Upper lobe of left lung (tissue), 6 donors: Measurements from ENCODE around the gene MORN1. TPM values are rescaled to one million over a fixed set of nuclear protein-coding genes. Genes with fewer than 3 reads are reported as not detected.

Experiments used
- ATAC-seq, 2 donors: fragments of 200-7000 bp; cut with Tn5 transposase; one replicate each; pipeline ENCODE4 v1.9.1; 2022; ENCODE audit warnings: mild to moderate bottlenecking in 2 of 2, moderate library complexity in 2 of 2; ENCODE audit not compliant: low FRiP score in 2 of 2
- DNase-seq, 2 donors: peaks; one replicate each; pipeline ENCODE4 v3.0.0-alpha.2; 2019 to 2020
- H3K27ac ChIP-seq, 4 donors: fragments of 200-600 bp; sonication (generic); one replicate each; pipeline ENCODE4 v1.5.1; 2016 to 2019
- H3K27me3 ChIP-seq, 4 donors: fragments of 200-600 bp; sonication (generic); one replicate each; pipeline ENCODE4 v1.5.1; 2017 to 2019
- H3K36me3 ChIP-seq, 4 donors: fragments of 200-600 bp; sonication (generic); one replicate each; pipeline ENCODE4 v1.5.1; 2016 to 2019
- H3K4me1 ChIP-seq, 4 donors: fragments of 200-600 bp; sonication (generic); one replicate each; pipeline ENCODE4 v1.5.1; 2018 to 2019
- H3K4me3 ChIP-seq, 4 donors: fragments of 200-600 bp; sonication (generic); one replicate each; pipeline ENCODE4 v1.5.1; 2017 to 2019; ENCODE audit warnings: mild to moderate bottlenecking in 2 of 4, moderate library complexity in 1 of 4
- H3K9me3 ChIP-seq, 4 donors: fragments of 200-600 bp; sonication (generic); one replicate each; pipeline ENCODE4 v1.5.1; 2018 to 2019
- EP300 ChIP-seq, 4 donors: sonication (generic); formaldehyde crosslinking; IDR thresholded peaks; one replicate each; pipeline ENCODE4 v1.5.1; 2017; ENCODE audit warnings: antibody characterized with exemption in 4 of 4, control low read depth in 2 of 4
- POLR2A ChIP-seq, 4 donors: fragments of 450-650 bp; IDR thresholded peaks; one replicate each; pipeline ENCODE4 v1.5.1; 2016 to 2017; ENCODE audit warnings: antibody characterized with exemption in 4 of 4, mild to moderate bottlenecking in 2 of 4
- POLR2AphosphoS5 ChIP-seq, 2 donors: sonication (generic); formaldehyde crosslinking; IDR thresholded peaks; one replicate each; pipeline ENCODE4 v1.5.1; 2017; ENCODE audit warnings: antibody characterized with exemption in 2 of 2
- WGBS, 2 donors: methylation state at CpG; one replicate each; pipeline ENCODE4 v1.1.5; 2017 to 2018; 5-methylcytosine and 5-hydroxymethylcytosine counted together
- total RNA-seq, 6 donors: library from RNA; depleted of rRNA in 4 of 6; stranded (reverse); fragments of >200 nt in 4 of 6; gene quantifications; one replicate each; pipeline versions ENCODE4 v1.1.0 to v1.2.1, GENCODE V29; 2016 to 2021
- TF ChIP-seq, protein P1 (sequence below), 6 experiments: fragments of 450-650 bp in 4 of 6; fragments of 200-600 bp in 2 of 6; sonication (generic) in 2 of 6; IDR thresholded peaks; one replicate each; pipeline ENCODE4 v1.5.1; 2016 to 2019; ENCODE audit warnings: antibody characterized with exemption in 6 of 6
- donor health status: DM: no; HTN: no; CAD: no; lungs with moderate emphysema.
- donor health status: DM: no; HTN: yes; CAD: no; lungs with severe emphysema.

The MORN1 gene
- total RNA-seq, 6 donors from 2014 or later: 8.5 to 23.4 (median 14.6) TPM

DNA sequence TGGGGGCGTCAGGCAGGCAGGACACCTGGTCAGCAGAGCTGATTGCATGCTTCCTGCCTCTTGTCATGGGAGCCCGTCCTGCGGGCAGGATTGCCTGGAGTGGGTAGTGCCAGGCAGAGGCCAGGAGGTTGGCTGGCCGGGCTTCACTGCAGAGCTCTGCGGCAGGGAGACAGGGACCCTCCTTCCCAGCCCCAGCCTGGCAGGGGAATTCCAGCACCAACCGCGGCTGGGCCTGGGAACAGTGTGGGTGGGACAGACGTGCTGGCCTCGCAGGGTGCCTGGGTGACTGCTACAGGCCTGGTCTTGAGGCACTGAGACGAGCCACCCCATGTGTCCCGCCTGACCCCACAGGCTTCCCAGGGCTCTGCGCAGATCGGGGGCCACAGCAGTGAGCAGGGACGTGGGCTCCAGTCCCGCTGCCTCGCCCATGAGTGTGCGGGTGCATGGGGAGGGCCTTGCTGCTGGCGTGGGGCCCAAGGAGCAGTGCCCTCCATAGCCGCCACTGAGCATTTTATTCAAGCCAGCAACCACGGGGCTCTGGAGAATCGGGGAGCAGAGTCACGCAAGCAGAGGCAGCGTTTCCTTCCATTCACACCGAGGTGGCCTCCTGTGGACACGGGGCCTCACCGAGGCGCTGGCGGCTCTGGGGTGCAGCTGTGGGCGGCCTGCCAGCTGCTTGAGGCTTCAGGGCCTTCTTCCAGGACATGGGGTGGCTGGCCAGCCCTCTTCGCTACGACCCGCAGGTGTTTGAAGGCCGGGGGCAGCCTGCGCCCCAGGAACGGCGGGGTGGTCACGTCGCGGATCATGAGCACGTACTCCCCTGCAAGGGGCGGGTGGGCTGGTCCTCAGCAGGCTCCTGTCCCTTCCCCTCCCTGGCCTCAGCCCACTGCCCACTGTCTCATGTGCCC lies 70.3 kb downstream of the MORN1 start:
- DNase-seq (no peak), ATAC-seq (no peak)
- TF ChIP-seq EP300 (IDR thresholded peaks at IDR 0.05) (no peak), POLR2AphosphoS5 (IDR thresholded peaks at IDR 0.05) (no peak), POLR2A (IDR thresholded peaks at IDR 0.05) (no peak)
- TF ChIP-seq, protein P1, sequence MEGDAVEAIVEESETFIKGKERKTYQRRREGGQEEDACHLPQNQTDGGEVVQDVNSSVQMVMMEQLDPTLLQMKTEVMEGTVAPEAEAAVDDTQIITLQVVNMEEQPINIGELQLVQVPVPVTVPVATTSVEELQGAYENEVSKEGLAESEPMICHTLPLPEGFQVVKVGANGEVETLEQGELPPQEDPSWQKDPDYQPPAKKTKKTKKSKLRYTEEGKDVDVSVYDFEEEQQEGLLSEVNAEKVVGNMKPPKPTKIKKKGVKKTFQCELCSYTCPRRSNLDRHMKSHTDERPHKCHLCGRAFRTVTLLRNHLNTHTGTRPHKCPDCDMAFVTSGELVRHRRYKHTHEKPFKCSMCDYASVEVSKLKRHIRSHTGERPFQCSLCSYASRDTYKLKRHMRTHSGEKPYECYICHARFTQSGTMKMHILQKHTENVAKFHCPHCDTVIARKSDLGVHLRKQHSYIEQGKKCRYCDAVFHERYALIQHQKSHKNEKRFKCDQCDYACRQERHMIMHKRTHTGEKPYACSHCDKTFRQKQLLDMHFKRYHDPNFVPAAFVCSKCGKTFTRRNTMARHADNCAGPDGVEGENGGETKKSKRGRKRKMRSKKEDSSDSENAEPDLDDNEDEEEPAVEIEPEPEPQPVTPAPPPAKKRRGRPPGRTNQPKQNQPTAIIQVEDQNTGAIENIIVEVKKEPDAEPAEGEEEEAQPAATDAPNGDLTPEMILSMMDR (IDR thresholded peaks at IDR 0.05): no peak
- peak overlapping the region in 3 of 4 donors; percentile 69 to 77 (median 69) for H3K27ac ChIP-seq
- H3K9me3 ChIP-seq: no peaks in the 10 kb centered on the region
- WGBS, 2 donors: 70 to 73% methylated on average over 8 to 27 of the region's 41 CpGs
- H3K4me3 ChIP-seq: no peak overlapping the region
- H3K36me3 ChIP-seq: no peaks in the 10 kb centered on the region
- H3K4me1 ChIP-seq: peaks cover 19 to 31% (median 24%) of the 10 kb centered on the region in 4 donors
- no peaks in the 10 kb centered on the region for H3K27me3 ChIP-seq

DNA sequence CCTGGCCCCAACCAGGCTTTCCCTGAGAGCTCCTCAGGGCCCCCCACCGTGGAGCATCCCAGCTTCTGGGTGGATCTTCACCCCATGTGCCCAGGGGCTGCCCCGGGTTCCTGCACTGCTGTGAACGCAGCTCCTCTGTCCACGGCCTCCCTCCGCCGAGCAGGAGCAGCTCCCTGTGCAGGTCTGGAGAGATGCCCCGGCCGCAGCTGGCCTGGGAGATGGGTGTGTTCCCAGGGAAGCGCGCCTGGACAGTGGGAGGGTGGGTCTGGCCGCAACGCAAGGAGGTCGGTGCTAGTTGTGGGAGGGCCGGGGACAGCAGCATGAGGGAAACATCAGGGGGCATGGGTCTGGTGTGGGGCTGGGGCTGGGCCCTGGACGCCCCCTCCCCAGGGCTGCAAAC lies 71.3 kb downstream of the MORN1 start:
- WGBS, 2 donors: 87 to 97% methylated on average over 11 to 15 of the region's 15 CpGs
- no peaks in the 10 kb centered on the region for H3K36me3 ChIP-seq
- no peak overlapping the region for H3K4me3 ChIP-seq
- peaks cover 28 to 42% (median 33%) of the 10 kb centered on the region in 4 donors for H3K4me1 ChIP-seq
- no peak overlapping the region for H3K27ac ChIP-seq
- H3K27me3 ChIP-seq: no peaks in the 10 kb centered on the region
- no peaks in the 10 kb centered on the region for H3K9me3 ChIP-seq
- DNase-seq: no peak
- ATAC-seq: peak in 1 of 2 donors; percentile 22
- TF ChIP-seq, protein P1 (IDR thresholded peaks at IDR 0.05): no peak
- no peak for TF ChIP-seq EP300 (IDR thresholded peaks at IDR 0.05)
- TF ChIP-seq POLR2A (IDR thresholded peaks at IDR 0.05): no peak
- no peak for TF ChIP-seq POLR2AphosphoS5 (IDR thresholded peaks at IDR 0.05)

DNA sequence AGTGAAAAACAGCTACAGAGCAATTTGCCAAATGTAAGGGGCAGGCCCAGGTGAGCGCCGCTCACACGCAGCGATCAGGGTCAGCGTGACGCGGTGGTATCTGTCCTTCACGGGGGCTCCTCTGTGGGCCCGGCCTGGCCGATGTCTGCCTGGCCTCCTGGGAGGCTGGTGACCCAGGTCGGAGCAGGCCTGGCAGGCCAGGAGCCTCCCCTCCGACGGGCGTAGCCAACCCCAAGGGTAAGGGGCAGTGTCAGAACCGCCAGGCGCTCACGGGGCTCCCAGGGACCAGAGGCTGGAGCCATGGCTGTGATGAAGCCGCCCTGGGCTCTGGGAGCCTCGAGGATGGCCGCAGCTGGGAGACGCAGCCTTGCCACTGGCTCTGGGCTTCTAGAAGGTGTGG lies 72.1 kb downstream of the MORN1 start:
- Histone ChIP-seq H3K4me1 (peaks cover 32 to 49% (median 37%) of the 10 kb centered on the region in 4 donors), H3K27ac (no peak overlapping the region), H3K36me3 (no peaks in the 10 kb centered on the region), H3K4me3 (no peak overlapping the region), H3K9me3 (no peaks in the 10 kb centered on the region), H3K27me3 (peaks cover 0 to 5% (median 0%) of the 10 kb centered on the region in 4 donors)
- no peak for DNase-seq
- no peak for TF ChIP-seq POLR2A (IDR thresholded peaks at IDR 0.05)
- no peak for TF ChIP-seq POLR2AphosphoS5 (IDR thresholded peaks at IDR 0.05)
- no peak for TF ChIP-seq EP300 (IDR thresholded peaks at IDR 0.05)
- TF ChIP-seq, protein P1 (IDR thresholded peaks at IDR 0.05): no peak
- ATAC-seq: no peak
- 90 to 96% methylated on average over 10 to 21 of the region's 21 CpGs for WGBS, 2 donors

DNA sequence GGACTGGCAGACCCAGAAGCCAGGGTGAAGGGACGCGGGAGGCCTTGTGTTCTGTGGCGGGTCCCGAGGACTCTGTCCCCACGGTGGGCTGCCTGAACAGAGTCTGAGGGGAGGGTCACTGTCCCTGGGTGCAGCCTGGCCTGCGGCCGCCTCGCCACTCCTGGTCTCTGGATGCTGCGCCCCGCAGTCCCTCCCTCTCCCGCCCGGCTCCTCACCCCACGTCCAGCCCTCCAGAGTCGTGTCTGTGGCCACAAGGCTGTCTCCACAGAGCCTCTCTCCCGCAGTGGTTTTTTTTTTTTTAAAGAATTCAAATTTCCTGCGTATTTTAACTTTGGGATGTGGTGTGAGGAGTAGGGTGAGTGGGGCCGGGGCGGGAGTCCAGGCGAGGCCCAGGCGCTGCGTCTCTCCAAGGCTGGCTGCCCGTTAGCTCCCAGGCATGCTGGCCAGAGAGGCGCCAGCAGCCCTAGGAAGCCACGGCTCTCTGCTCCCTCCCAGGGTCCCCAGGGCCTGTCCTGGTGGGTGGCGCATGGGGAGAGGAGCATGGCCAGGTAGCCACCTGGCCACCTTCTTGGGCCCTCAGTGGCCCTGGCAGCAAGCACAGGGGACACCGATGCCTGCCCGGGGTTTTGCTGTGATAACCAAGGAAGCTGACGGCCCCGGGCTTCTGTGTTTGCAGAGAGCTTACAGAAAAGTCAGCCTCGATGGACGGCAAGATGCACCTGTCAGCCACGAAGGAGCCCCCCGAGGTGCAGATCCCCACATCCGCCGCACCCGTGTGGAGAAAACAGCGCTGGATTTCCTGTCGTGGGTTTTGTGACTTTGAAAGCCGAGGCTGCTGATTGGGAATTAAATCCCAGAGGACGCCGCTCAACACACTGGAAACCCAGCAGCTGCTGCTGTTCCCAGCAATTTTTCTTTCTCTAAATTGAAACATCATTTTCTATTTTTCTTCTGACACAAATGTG lies 72.8 kb downstream of the MORN1 start:
- no peak for DNase-seq
- H3K4me1 ChIP-seq: peaks cover 39 to 56% (median 43%) of the 10 kb centered on the region in 4 donors
- TF ChIP-seq, protein P1 (IDR thresholded peaks at IDR 0.05): no peak
- TF ChIP-seq EP300 (IDR thresholded peaks at IDR 0.05) (no peak), POLR2A (IDR thresholded peaks at IDR 0.05) (no peak), POLR2AphosphoS5 (IDR thresholded peaks at IDR 0.05) (no peak)
- no peaks in the 10 kb centered on the region for H3K36me3 ChIP-seq
- 82 to 85% methylated on average over 26 to 37 of the region's 41 CpGs for WGBS, 2 donors
- peaks cover 0 to 7% (median 0%) of the 10 kb centered on the region in 4 donors for H3K27me3 ChIP-seq
- H3K4me3 ChIP-seq: no peak overlapping the region
- H3K27ac ChIP-seq: no peak overlapping the region
- ATAC-seq: no peak
- no peaks in the 10 kb centered on the region for H3K9me3 ChIP-seq
